Kidney (tissue), 14 donors: ENCODE data around the gene VWA5B2. TPM values are rescaled to one million over a fixed set of nuclear protein-coding genes. Genes with fewer than 3 reads are reported as not detected.

ENCODE experiments used
- DNase-seq, 5 donors: peaks; one replicate each; pipeline ENCODE4 v3.0.0-alpha.2; 2013 to 2020
- FAIRE-seq: peaks from 2 replicates; lab custom pipeline; 2012; peaks lifted over from hg19 to GRCh38; lab: Jason Lieb, UNC
- H3K27ac ChIP-seq, 2 donors: one replicate each; pipeline ENCODE4 v1.7.0; 2013; ENCODE audit warnings: low read depth in 2 of 2, low read length in 2 of 2, inconsistent platforms in 1 of 2
- H3K27me3 ChIP-seq: one replicate; pipeline ENCODE4 v1.7.1; 2013; ENCODE audit warnings: low read length, inconsistent platforms; ENCODE audit not compliant: control insufficient read depth, insufficient read depth
- H3K36me3 ChIP-seq, 3 donors: one replicate each; pipeline versions ENCODE4 v1.7.0 to v1.7.1; 2013; ENCODE audit warnings: low read length in 3 of 3, control low read depth in 1 of 3, inconsistent platforms in 1 of 3; ENCODE audit not compliant: insufficient read depth in 3 of 3, control insufficient read depth in 2 of 3
- H3K4me1 ChIP-seq, 3 donors: one replicate each; pipeline versions ENCODE4 v1.7.0 to v1.7.1; 2013; ENCODE audit warnings: low read length in 3 of 3, inconsistent platforms in 1 of 3, low read depth in 1 of 3; ENCODE audit not compliant: control insufficient read depth in 2 of 3, insufficient read depth in 2 of 3
- H3K4me3 ChIP-seq, 3 donors: one replicate each; pipeline versions ENCODE4 v1.7.0 to v1.8.1; 2013; ENCODE audit warnings: low read length in 3 of 3, control low read depth in 1 of 3, inconsistent platforms in 1 of 3
- H3K9ac ChIP-seq, 3 donors: one replicate each; pipeline versions ENCODE4 v1.7.0 to v1.7.1; 2013; ENCODE audit warnings: low read length in 3 of 3, control low read depth in 1 of 3, inconsistent platforms in 1 of 3
- H3K9me3 ChIP-seq, 3 donors: one replicate each; pipeline versions ENCODE4 v1.7.0 to v1.7.1; 2013; ENCODE audit warnings: low read length in 3 of 3, control low read depth in 1 of 3, inconsistent platforms in 1 of 3; ENCODE audit not compliant: control insufficient read depth in 2 of 3, insufficient read depth in 1 of 3
- CTCF ChIP-seq: IDR thresholded peaks from 3 replicates; pipeline ENCODE4 v1.5.1; 2012; ENCODE audit warnings: mild to moderate bottlenecking, moderate library complexity, borderline replicate concordance; ENCODE audit not compliant: insufficient read depth; ENCODE audit errors: extremely low read depth
- intact Hi-C: fragments of 100-400 bp; cut with DNase I; formaldehyde crosslinking; loops from one replicate; pipeline ENCODE4 v1.11.1; 2022
- polyA plus RNA-seq: library from polyadenylated mRNA; stranded (reverse); fragments of 350-450 nt; fragmentation: Illumina TruSeq; extraction: RNeasy Lipid Tissue Mini Kit (QIAGEN cat#74804); gene quantifications from one replicate; pipeline ENCODE4 v1.2.3, GENCODE V29; 2014; ENCODE audit warnings: low read depth, low replicate concordance; ENCODE audit not compliant: insufficient read depth
- total RNA-seq: library from RNA; stranded (reverse); fragmentation: NEBNext Ultra II Directional; extraction: Animal tissue kit (Norgen Biotek cat#: 25700); gene quantifications from one replicate; pipeline ENCODE4 v1.2.1, GENCODE V29; 2021
- donor health status: control.
- donor health status: control.
- donor health status: control.
- donor health status: control.
- donor health status: control.
- donor health status: DM: yes; HTN: yes; CAD: no.
- donor health status: Normal renal cell carcinoma (clear cell type).

VWA5B2 gene
- total and polyA plus RNA-seq, 2 donors from 2014 or later: 0.11 to 0.25 TPM

GRCh38 chr3:184198509-184198908, 30.9 kb upstream of the VWA5B2 start:
- no peak for FAIRE-seq
- peaks cover 0 to 13% (median 8%) of the 10 kb centered on the region in 3 donors for H3K36me3 ChIP-seq
- H3K27me3 ChIP-seq: no peaks in the 10 kb centered on the region
- no peak for DNase-seq
- no peak overlapping the region for H3K4me3 ChIP-seq
- H3K9me3 ChIP-seq: no peaks in the 10 kb centered on the region
- H3K27ac ChIP-seq: no peak overlapping the region
- TF ChIP-seq CTCF: no peak
- no peaks in the 10 kb centered on the region for H3K4me1 ChIP-seq
- H3K9ac ChIP-seq: no peak overlapping the region
- intact Hi-C loops: no loop called here

- no peak overlapping the region for H3K27ac ChIP-seq
- H3K4me3 ChIP-seq: no peak overlapping the region
- intact Hi-C loops: no loop called here
- H3K4me1 ChIP-seq: no peaks in the 10 kb centered on the region
- no peaks in the 10 kb centered on the region for H3K36me3 ChIP-seq
- H3K27me3 ChIP-seq: no peaks in the 10 kb centered on the region
- no peak for DNase-seq
- TF ChIP-seq CTCF: no peak
- H3K9ac ChIP-seq: no peak overlapping the region
- H3K9me3 ChIP-seq: no peaks in the 10 kb centered on the region
- FAIRE-seq: no peak
Observed at GRCh38 chr3:184200825-184201224, 28.6 kb upstream of the VWA5B2 start.

- Histone ChIP-seq H3K4me3 (no peak overlapping the region), H3K27ac (no peak overlapping the region), H3K36me3 (no peaks in the 10 kb centered on the region), H3K27me3 (no peaks in the 10 kb centered on the region), H3K4me1 (no peaks in the 10 kb centered on the region), H3K9ac (no peak overlapping the region), H3K9me3 (no peaks in the 10 kb centered on the region)
- intact Hi-C loops: no loop called here
- TF ChIP-seq CTCF: no peak
- FAIRE-seq (no peak), DNase-seq (no peak)
Observed at GRCh38 chr3:184203526-184203925, 25.9 kb upstream of the VWA5B2 start.
